HG02571 (cell line): ENCODE data around the gene RUSF1.
"Not testable (repeated sequence)": the region's sequence is repeated elsewhere in the genome, so short reads cannot be mapped to it uniquely, and the experiment has no call there.

Source experiments
- ATAC-seq: cut with Tn5 transposase; IDR thresholded peaks from one replicate; pipeline ENCODE4 v1.9.1; 2021; ENCODE audit warnings: mild to moderate bottlenecking, moderate library complexity; ENCODE audit not compliant: unreplicated experiment

Gene RUSF1

DNA sequence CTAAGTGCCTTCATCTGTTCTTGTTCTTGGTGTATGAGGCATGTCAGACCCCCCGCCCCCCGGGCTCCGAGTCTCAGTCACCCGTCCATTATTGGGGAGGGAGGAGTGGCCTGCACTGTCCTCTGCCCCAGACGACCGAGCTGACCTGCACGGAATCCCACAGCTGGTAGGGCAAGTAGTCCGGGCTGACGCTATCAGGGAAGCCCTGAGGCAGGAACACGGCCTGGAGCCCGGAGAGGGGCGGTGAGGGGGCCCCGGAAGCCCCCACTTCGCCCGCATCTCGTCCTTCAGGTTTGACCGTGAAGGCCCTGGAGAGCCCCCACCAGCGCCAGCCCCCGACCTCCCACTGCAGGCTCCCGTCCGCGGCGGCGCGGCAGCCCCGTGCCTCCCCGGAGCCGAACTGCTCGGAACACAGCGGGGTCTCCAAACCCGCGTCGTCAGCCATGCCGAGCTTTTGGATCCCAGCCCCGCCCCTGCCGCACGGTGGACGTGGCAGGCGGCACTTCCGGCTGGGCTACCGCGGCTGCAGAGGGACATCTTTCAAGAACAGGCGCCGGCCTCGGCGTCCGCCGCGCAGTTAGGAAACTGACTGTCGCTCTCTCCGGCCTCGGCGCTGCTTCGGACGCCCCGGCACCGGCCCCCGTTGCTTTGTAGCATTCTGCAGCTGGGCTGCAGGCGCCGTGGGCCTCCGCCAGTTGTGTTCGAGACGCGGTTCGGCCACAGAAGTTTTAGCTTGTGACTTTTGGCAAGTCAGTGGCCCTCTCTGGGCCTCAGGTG is at the start of gene RUSF1:
Gene RUSF1 (minus strand): TSS at position 463 of the 777 bp plus-strand sequence. CDS start 18 bp downstream, at position 445.
- ATAC-seq = peak; percentile 81

DNA sequence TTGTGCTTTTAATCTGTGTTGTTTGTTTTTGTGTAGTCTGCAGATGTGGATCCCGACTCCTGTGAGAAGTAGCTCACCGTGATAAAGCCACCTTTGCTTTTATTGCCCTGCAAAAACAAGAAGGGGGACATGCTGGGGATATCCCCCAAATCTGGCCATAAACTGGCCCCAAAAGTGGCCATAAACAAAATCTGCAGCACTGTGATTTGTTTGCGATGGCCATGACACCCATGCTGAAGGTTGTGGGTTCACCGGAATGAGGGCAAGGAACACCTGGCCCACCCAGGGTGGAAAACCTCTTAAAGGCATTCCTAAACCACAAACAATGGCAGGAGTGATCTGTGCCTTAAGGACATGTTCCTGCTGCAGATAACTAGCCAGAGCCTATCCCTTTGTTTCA is 34.6 kb upstream of the RUSF1 start:
- no peak for ATAC-seq

DNA sequence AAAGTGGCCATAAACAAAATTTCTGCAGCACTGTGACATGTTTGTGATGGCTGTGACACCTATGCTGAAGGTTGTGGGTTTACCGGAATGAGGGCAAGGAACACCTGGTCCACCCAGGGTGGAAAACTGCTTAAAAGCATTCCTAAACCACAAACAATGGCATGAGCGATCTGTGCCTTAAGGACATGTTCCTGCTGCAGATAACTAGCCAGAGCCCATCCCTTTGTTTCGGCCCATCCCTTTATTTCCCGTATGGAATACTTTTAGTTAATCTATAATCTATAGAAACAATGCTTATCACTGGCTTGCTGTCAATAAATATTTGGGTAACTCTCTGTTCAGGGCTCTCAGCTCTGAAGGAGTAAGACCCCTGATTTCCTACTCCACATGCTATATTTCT is 31.6 kb upstream of the RUSF1 start:
- ATAC-seq = not testable (repeated sequence)

DNA sequence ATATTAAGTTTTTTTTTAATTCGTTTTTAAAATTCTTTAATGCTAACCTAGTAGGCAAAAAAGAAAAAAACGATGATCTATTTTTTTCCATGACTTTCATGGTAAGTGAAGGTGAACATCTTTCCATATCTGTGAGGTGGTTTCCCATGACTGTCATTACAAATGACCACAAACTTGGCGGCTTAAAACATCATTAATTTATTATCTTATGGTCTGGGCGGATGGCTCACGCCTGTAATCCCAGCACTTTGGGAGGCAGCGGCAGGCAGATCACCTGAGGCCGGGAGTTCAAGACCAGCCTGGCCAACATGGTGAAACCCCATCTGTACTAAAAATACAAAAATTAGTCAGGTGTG is 30.0 kb upstream of the RUSF1 start:
- ATAC-seq = not testable (repeated sequence)

DNA sequence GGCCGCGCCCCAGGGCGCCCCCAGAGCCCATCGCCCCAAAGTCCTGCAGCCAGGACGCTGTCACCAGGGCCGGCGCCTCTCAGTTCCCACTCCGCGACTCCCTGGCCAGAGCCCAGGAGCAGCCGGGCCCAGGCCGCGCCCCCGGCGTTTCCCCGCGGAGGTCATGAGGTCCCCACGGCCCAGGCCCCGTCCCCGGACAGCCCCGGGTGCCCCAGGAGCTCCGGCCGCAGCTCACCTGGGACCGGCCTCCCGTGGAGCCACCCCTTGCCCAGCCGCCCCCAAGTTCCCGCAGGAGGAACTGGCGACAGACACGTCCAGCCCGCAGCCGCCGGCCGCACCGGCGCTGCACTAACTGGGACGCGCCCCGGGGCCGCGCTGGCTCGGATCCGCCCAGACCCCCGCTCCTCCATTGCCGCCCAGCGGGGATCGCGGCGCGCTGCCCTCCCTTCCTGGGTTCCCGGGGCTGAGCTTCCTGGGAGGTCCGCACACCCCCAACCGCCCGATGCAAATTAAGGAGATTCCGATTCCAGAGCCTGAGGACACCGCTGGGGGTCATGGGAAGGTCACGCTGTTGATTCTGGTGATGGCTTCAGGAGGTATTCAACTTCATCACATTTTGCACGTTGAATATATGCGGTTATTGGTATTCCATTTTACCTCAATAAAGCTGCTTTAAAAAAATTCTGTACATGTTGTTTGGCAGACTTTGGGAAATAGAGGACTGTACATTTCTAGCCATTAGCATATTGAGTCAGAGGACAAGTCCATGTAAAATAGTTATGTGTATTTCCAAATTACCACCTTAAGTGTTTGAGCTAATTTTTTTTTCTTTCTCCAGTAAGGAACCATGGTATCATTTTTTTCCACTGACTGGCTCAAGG is 29.4 kb upstream of the RUSF1 start:
- ATAC-seq = no peak

DNA sequence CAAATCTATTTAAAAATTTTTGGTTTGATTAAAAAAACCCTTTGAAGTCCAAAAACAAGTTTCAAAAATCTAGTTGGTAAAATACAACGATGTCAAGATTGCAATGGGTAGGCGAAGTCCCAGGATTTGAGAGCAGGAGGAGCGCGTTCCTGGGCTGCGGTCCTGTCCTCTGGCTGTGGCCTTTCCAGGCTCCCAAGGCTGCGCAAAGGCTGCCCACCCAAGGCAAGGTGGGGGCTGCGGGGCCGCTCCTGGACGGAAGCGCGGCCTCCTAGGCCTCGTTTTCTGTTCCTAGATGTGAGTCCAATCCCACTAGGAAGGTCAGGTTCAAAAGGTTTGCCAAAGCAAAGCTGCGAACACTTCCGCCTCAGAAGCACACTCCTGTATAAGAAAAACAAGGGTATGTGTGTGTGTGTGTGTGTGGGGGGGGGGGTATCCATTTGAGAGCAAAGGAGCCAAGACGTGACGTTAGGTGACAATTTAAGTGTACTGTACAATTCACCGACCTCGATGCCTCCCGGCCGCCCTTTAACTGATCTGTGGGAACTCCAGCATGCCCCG is 28.7 kb upstream of the RUSF1 start:
- no peak for ATAC-seq

DNA sequence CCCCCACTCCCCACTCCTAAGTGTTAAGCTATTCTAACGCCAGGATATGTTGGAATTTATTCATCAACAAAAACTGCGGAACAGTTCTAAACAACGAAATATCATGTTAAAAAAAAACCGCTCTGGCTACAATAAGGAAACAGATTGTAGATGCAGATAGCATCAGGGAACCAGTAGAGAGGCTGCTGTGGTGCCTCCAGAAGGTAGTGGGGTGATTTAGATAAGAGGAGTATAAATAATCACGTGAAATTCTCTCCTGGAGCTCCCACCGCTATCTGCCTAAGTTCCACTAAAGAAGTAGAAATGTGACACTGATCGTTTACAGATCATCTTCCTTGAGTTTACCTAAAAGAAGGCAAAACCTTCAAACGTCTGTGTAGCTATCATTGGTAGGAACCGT is 27.5 kb upstream of the RUSF1 start:
- ATAC-seq = no peak

DNA sequence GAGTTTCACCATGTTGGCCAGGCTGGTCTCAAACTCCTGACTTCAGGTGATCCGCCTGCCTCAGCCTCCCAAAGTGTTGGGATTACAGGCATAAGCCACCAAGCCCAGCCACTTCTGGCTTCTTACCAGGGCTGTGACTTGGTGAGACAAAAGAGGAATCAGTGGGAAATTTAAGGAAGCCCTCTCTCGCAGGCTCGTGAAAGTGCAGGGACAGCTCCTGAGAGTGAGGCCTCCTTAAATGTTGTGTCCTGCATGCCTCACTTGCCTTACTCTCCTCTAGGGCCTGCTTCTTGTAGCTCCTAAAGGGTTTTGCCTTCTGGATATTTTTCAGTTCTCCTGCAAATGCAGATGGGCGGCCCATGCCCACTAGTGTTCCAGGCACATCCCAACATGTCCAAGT is 24.7 kb upstream of the RUSF1 start:
- ATAC-seq = no peak

DNA sequence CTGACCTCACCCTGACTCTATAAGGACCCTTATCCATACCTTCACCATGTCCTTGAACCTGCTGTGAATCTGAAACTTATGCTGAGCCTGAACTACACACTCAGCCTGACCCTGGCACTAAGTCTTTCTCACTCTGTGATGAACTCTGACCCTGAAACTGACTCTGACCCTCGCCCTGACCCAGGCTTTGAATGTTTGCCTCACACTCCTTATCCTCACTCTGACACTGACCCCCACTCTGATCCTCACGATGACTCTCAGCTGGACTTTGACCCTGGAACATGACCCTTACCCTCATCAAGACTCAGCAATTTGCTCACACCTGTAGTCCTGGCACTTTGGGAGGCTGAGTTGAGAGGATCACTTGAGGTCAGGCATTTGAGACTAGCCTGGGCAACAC is 23.9 kb upstream of the RUSF1 start:
- ATAC-seq = no peak

DNA sequence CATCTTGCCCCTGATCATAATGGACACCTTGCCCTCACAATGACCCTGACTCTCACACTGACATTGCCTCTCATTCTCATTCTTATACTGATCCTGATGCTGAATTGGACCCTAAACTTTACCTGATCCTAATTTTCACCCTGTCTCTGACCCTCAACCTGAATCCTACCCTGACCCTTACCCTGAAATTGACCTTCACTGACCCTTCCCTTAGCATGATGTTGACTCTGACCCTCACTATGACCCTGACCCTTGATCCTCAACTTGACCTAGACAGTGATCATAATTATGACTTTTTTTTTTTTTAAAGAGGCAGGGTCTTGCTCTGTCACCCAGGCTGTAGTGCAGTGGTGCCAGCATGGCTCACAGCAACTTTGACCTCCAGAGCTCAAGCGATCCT is 22.9 kb upstream of the RUSF1 start:
- ATAC-seq = no peak

DNA sequence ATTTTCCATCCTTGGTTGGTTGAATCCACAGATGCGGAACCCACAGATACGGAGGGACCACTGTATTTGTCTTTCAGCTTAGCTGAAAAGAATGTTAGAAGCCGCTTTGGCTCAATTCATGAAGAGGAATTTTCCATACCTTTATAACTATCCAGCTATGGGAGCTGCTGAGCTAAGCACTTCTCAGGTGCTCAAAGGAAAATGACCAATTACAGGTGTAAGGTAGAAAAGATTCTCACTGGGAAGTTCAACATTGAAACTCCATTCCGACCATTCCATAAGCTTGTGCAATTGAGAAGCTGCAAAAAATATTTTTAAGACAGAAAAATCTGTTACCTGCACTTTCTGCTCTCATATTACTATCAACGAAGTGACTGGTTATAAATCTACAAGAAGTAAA is 22.2 kb upstream of the RUSF1 start:
- no peak for ATAC-seq

DNA sequence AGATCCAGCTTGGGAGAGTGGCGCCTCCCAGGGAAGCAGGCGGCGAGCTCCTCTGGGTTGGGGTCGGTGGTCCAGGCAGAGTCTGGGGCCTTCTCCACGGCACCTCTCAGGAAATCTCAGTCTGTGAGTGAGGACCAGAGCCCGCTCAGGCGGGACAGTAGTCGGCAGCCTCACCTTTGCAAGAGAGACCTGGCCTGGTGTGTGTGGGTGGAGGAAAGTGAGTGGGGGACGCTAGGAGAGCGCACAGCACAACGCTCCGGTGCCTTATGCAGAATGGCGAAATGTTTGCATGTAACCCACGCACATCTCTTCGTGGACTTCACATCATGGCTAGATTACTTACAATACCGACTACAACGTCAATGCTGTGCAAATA is 21.7 kb upstream of the RUSF1 start:
- no peak for ATAC-seq

DNA sequence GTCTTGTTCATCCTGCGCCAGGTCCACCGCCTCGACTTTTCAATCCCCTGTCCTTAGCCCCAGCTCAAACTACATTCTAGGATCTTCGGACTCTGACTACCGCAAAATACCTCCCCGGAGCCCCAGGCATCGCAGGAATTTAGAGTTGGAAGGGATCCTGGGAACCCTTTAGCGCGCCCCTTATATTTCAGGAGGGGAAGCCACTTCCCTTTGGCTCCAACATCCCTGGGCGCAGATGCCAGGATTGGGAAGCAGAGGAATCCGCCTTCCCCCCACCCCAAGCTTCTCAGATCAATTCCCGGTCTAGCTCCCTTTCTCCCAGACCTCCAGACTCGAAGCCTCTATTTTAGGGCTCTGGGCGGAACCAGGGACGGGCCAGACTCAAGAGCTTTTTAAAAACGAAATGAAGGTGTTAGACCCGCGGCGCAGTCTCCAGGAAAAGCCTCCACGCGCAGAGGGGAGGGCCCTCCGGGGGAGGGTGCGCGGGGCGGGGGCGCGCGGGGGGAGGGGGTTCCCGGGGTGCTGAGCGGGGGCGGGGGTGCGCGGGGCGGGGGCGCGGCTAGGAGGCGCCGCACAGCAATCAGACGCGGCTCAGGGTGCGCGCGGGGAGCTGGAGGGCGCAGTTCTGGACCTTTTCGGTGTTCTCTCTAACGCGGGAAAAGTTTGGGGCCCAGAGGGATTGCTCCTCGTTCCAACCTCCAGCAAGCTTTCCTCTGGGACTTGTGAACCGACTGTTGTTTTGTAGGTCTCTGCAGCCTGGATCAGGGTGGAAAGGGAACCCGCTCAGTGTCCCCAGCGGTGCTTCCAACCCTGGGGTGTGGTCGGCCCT is 21.1 kb upstream of the RUSF1 start:
- ATAC-seq = no peak

DNA sequence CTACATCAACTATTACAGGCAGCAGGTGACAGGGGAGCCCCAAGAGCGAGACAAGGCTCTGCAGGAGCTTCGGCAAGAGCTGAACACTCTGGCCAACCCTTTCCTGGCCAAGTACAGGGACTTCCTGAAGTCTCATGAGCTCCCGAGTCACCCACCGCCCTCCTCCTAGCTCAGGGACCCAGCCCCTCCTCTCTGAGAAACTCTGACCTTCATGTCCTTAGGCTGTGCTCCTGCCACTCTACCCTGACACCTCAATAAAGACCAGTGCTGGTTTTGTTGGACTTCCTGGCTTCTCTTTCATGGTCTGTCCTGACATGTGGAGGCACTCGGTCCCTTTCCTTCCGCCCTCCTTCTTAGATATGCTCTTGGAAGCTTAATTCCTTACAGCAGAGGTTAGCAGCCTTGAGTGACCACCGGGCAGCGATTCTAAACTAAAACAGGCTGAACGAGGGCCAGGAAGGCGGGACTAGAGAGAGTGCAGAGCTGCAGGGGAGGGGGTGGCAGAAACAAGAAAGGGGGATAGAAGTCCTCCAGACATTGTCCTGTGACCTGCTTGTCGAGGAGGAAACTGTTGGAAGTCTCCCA is 20.4 kb upstream of the RUSF1 start:
- no peak for ATAC-seq

DNA sequence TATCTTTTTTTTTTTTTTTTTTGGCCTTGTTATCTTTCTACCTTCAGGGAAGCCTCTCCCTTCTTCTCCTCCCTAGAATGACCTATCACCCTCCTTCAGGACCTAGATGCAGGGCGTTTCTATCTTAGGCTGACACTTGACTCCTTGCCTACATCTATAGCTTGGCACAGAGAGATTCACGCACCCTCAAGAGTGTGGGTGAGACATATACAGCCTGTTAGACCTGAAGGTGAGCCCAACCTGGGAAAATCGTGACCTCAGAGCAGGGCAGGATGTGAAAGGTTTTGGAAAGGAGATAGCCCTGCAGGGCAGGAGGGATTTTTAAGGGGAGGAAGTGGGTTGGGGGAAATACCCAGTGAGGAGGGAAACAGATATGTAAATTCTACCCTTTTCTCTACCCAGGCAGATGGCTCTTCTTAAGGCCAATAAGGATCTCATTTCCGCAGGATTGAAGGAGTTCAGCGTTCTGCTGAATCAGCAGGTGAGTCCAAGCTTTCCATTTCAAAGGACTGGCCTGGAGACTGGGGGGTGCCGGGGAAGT is 19.6 kb upstream of the RUSF1 start, which contains the start of gene AHSP:
Gene AHSP (plus strand): TSS at position 167 of the 541 bp plus-strand sequence. CDS start 240 bp downstream, at position 407.
- no peak for ATAC-seq

DNA sequence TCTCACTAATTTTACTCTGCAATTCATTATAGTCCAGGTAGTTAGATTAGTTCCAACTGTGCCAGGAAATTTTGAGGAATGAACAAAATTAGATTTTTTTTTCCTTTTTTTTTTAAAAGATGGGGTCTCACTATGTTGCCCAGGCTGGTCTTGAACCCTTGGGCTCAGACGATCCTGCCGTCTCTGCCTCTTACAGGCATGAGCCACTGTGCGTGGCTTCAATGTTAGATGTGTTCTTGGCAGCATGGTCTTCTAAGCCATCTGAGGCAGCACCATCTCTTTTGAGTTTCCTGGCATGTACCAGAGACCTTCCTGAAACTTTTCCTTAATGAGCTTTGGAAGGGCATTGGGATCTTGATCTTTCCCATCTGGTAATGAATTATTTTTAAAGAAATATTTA is 16.9 kb upstream of the RUSF1 start:
- ATAC-seq = no peak

DNA sequence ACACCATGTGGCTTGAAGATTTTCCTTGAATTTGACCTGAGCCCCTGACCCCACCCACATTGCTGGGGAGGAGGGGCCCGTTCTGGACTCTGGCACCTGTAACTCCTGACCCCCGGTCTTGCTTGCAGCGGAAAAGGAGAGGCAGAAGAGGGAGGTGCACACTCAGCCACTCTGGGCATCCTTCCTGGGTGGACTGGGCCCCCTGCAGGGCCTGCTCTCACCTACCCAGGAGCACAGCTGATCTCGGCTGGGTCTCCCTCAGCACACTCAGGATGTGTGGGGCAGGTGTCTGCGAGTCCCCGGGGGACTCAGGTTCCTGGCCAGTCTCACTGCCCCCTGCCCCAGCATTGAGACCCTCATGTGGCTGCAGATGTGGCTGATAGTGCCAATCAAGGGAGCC is 15.6 kb upstream of the RUSF1 start:
- ATAC-seq = not testable (repeated sequence)

DNA sequence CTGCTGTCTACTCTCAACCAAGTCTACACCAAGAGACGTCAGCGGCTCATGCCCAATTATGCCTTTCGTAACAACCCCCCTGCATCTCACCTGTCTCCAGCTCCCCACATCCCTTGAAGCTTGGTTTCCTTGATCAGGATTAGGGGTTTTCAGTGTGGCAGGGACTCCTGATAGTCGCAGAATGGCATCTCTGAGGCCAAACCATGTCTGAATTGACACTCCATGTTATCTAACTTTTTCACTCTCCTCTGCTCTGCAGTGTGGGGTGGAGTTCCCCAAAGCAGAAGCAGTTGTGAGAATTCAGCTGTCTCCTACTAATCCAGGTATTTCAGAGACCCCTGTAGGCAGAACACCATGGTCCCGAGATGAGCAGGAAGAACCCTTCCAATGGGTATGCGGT is 13.9 kb upstream of the RUSF1 start:
- no peak for ATAC-seq

DNA sequence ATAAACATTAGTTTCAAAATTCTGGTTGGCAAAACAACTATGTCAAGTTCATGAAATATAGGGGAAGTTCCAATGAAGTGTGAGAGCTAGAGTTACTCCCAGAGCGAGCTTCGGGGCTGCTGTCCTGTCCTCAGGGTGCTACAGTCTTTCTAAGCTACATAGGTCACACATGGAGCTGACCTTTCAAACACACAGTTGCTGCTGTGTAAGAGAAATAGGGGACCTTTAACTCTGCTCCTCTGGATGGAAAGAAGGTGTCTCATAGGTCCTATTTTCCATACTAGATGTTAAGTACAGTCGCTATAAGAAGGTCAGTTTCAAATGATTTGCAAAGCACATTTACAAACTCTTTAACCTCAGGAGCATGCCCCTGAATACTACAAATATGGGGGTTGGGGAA is 13.2 kb upstream of the RUSF1 start:
- ATAC-seq = no peak

DNA sequence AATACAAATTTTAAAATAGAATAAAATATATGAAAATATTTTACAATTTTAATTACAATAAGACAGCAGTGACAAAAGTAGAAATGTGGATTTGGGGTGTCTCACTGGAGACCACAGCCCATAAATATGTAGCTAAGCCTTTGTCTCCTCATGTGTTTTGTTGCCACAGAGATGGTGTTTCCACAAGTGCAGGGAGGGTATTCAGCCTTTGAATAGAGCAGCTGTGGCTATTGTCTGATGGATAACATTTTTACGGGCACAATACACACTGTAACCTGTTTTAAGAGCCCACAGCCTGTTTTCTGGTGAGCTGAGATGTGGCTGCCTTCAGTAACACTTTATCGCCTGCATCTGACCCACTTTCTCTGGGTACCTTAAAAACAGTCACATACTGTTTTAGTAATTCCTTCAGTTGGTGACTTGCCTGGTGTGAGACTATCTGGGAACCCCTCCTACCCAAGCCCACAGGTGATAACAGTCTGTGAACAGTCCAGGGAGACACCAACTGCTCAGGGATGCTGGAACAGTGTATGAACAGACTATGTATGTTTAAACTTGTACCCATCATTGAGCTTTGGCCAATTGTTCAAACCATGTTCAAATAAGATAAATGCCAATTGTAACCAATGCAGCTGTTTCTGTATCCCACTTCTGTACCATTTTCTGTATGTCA is 11.7 kb upstream of the RUSF1 start:
- ATAC-seq = no peak
